SH-SY5Y (cell line): ENCODE data around the gene SLC35D3.

ENCODE experiments used
- GATA2 ChIP-seq: IDR thresholded peaks from 2 replicates; pipeline ENCODE4 v1.6.1; 2011; ENCODE audit warnings: mild to moderate bottlenecking, low read depth, low read length
- GATA3 ChIP-seq: IDR thresholded peaks from 2 replicates; pipeline ENCODE4 v1.6.1; 2011; ENCODE audit warnings: low read depth, mild to moderate bottlenecking, low read length, moderate library complexity

DNA sequence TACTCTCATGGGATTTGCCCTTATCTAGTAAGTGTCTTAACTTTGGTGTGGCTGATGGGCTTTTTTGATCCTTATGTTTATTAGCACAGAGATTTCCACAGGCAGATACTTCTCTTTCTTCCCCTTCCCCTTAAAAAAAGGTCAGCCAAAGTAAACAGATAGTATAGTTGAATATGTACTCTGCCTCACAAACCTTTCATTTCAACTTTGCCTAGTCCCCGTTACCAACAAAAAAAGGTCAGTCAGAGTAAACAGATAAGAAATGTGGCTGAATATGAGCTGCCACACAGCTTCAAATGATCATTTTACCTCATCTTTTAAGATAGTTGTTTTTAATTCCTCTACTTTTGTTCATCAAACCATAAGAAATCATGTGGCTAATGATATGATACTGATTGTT, 34.1 kb upstream of the SLC35D3 start:
- no peak for TF ChIP-seq GATA2
- no peak for TF ChIP-seq GATA3
